ENCODE results near the gene PIK3AP1.

GRCh38 chr10:96627292-96627691, 93.0 kb downstream of the PIK3AP1 start:
- no peak for TF ChIP-seq CTCF (IDR thresholded peaks at IDR 0.05; ENCODE audit: low read depth, low read length, missing input control)
- TF ChIP-seq RAD21 (IDR thresholded peaks at IDR 0.05), result no peak
- no peak for TF ChIP-seq EGR1 (IDR thresholded peaks at IDR 0.05; ENCODE audit: low read depth in 2 of 2)
